Testis (tissue), 2 donors: ENCODE results near the gene AKNA.
"Not testable (repeated sequence)": the region's sequence is repeated elsewhere in the genome, so short reads cannot be mapped to it uniquely, and the experiment has no call there.

Experiments used
- POLR2A ChIP-seq: fragments of 450-650 bp; IDR thresholded peaks from one replicate; pipeline ENCODE4 v1.6.1; 2017; ENCODE audit warnings: antibody characterized with exemption, mild to moderate bottlenecking, moderate library complexity
- TF ChIP-seq, protein P1 (sequence below), 3 experiments: fragments of 450-650 bp in 2 of 3; fragments of 200-600 bp in 1 of 3; sonication (generic) in 1 of 3; IDR thresholded peaks; one replicate each; pipeline ENCODE4 v1.5.1; 2016 to 2019; ENCODE audit warnings: antibody characterized with exemption in 3 of 3, mild to moderate bottlenecking in 2 of 3, moderate library complexity in 1 of 3

DNA sequence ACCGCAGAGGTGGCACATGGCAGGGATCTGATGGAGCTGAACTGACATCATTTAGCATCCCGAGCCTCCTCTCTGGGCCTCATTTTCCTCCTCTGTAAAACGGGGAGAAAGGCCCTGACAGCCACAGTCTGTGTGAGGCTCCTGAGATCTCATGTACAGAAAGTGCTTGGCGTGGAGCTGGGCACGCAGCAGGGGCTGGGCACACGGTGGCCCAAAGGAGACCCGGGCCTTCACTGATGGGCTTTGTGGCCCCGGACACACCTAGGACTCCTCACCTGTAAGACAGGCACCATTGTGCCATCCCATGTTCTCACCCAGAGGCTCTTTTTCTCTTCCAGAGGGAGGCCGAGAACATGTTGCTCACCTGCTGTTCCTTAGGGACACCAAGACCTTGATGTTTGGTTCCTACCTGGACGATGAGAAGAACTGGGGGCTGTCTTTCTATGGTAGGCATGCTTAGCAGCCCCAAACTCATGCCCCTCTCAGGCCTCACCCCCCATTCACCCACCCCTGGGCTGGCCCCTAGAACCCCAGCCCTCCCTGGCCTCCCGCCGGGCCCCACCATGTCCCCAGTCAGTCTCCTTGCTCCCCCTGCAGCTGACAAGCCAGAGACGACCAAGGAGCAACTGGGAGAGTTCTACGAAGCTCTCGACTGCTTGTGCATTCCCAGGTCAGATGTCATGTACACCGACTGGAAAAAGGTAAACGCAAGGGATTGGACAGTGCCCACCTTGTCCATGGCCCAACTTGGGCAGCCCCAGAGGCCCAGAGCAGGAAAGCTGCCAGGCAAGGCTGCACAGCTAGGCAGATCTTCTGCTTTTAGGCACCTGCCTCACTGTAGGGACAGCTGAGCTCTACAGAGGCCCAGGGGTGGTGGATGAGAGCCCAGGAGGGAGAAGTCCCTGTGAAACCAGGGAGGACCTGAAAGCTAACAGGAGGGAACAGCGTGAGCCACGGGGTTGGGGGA is 56.3 kb downstream of the AKNA start:
- TF ChIP-seq, protein P1, sequence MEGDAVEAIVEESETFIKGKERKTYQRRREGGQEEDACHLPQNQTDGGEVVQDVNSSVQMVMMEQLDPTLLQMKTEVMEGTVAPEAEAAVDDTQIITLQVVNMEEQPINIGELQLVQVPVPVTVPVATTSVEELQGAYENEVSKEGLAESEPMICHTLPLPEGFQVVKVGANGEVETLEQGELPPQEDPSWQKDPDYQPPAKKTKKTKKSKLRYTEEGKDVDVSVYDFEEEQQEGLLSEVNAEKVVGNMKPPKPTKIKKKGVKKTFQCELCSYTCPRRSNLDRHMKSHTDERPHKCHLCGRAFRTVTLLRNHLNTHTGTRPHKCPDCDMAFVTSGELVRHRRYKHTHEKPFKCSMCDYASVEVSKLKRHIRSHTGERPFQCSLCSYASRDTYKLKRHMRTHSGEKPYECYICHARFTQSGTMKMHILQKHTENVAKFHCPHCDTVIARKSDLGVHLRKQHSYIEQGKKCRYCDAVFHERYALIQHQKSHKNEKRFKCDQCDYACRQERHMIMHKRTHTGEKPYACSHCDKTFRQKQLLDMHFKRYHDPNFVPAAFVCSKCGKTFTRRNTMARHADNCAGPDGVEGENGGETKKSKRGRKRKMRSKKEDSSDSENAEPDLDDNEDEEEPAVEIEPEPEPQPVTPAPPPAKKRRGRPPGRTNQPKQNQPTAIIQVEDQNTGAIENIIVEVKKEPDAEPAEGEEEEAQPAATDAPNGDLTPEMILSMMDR (IDR thresholded peaks at IDR 0.05), result not testable (repeated sequence)
- TF ChIP-seq POLR2A, result not testable (repeated sequence)
